SIG-M5 treated with dmso at 0.1 percent for 504 hours (cell line): Measurements from ENCODE around the gene SLX4IP.
A peak's percentile ranks its signal among the peaks of the same experiment; 100 is the strongest.

Experiments
- DNase-seq: peaks from one replicate; lab custom pipeline; 2025; ENCODE audit not compliant: unreplicated experiment; lab: John Stamatoyannopoulos, UW

SLX4IP gene

DNA sequence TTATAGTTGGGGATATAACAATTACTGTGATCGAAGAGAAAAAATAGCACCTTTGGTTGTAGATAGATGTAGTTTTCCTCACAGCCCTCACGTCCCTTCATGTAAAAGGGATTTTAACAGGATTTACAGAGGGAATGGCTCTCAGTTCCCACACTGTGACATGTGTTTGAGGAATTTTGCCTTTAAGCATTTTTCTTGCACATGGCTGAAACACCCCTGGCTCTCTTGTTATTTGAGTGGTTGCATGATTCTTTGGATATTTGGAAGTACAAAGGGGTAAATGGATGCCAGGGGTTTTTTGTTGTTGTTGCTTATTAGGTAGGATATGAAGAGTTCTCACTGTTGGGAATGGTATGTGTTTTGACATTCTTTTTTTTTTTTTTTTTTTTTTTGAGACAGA, 190.5 kb downstream of the SLX4IP start:
- no peak for DNase-seq

DNA sequence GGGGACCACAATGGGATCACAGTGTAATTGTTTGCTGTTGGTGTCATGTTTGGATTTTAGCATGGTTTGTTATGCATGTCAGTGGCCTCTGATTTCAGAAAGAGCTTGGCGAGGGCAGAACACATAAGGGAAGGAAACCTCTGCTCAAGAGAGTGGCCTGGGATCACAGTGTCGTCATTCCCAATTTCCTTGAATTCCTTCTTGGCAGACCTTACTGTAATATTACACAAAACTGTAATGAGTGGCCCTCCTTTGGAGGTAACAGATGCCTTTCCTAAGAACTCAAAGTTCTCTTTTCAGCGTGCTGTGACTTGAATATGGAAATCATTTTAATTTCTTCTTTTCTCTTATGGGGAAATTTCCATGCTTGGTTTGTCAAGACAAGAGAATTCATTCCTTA, 191.8 kb downstream of the SLX4IP start:
- no peak for DNase-seq

- no peak for DNase-seq
These were observed 195.0 kb downstream of the SLX4IP start for GRCh38 chr20:10629946-10630650.

- DNase-seq: no peak
These were observed 196.0 kb downstream of the SLX4IP start for GRCh38 chr20:10631126-10631525.

DNA sequence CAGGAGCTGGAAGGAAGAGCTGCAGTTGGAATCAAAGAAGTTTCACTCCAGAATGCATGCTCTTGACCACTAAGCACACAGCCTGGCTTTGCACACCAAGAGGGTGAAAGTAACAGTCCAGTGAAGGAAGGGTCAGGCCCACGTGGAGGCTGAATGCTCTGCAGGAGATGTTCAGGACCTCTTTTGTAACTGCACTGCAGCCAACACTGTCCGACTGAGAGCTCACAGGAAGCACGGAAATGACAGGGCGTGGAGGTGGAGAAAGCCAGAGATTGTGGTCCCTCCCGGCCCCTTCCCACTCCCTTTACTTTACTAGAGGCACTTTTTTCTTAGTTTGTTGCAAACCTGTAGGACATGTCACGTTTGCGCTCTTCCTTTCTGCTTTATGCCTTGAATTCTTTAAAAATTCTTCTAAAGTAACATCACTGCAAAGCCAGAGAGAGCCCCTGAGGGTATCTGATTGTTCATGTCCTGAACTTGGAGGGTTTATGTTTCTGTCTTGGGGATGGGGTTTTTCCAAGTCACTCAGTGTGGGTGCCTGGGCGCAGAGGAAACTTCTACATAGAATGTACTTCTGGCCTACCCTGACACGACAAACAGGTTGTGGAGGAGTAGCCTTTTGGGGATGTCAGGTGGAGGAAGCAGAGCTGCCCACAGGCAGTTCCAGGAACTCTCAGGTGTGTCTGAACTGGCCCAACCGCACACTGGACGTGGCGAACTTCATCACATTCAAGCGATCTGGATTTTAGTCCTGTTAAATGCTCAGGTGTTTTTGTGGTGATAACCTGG, 197.8 kb downstream of the SLX4IP start:
- no peak for DNase-seq

DNA sequence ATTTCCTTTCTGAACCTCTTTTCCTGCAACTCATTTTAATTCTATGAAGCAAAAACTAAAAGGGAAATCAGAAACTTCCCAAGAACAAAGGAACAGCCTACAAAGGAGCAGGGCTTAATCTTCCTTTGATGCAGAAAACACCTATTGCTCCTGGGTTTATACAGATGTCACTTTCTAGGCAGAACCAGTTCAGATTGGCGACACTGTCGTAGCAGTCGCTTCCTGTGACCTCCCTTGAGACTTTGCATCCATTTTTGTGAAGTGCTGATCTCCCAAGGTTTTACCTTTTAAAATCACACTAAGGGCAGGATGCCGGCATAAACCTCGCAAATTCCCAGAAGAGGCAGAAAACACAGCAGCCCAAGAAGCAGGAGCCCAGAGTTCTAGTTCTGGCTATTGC, 198.6 kb downstream of the SLX4IP start:
- DNase-seq: no peak

DNA sequence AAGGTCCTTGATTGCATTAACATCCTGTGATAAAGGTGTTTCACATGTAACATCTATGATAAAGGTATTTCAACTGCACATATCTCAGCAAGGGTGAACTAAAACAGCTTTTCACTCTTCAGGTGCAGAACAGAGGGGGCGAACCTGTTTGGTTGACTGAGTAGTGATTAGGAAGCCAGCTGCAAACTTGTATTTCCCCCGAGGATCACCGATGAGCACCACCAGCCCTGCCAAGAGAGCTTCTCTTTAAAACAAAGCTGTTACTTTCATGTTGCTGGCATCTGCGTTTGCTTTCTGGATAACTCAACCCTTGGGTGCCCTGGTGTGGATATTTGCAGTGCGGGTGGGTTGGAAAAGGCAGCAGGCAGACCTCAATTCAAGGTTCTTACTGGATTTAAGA, 199.1 kb downstream of the SLX4IP start:
- no peak for DNase-seq

GRCh38 chr20:10634683-10635411, 199.7 kb downstream of the SLX4IP start:
- peak; percentile 6 for DNase-seq

- no peak for DNase-seq
These were observed 200.5 kb downstream of the SLX4IP start for GRCh38 chr20:10635476-10636208.

DNA sequence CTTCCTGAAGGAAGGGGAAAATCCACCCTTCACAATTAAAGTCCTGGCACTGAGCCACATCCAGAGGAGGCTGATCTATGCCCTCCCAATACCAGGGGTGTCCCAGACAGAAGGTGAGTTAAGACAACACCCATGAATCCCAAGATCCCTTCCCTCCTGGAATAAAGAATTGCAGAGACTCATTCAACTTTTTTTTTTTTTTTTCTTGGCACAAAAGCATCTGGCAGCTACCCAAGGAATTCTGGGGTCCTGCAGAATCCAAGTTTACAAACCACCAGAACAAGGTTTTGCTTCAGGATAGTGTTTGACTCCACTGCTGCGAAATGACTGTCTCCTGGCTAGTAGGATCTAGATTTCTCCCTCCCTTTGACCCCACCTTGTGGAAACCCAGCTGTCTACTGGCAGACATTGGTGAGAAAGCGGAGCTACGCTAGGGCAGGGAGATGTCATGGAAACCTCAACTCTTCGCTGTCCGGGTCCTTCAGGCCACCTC, 201.3 kb downstream of the SLX4IP start:
- no peak for DNase-seq

GRCh38 chr20:10637031-10637559, 202.0 kb downstream of the SLX4IP start:
- DNase-seq: no peak

DNA sequence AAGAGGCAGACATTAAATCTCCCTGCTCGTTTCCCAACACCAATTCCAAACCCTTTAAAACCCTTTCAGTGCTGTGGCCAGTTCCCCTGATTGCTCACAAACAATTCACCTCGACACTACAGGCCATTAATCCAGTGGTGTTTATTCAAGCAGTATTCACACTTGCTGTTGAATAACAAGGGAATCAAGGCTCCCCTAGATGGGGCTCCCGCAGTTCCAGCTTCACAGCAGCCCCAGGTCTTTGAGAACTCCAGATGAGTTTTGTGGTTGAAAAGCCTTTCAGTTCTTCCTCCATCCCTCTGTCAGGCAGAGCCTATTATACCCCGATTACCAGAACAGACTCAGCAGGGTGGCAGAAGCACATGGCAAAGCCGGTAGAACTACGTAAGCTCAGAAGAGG, 202.5 kb downstream of the SLX4IP start:
- DNase-seq: no peak

- DNase-seq: no peak
These were observed 204.1 kb downstream of the SLX4IP start for GRCh38 chr20:10639077-10639736.

- DNase-seq: no peak
These were observed 204.8 kb downstream of the SLX4IP start for GRCh38 chr20:10639737-10640556.

- no peak for DNase-seq
These were observed 205.8 kb downstream of the SLX4IP start for GRCh38 chr20:10640897-10641296.

DNA sequence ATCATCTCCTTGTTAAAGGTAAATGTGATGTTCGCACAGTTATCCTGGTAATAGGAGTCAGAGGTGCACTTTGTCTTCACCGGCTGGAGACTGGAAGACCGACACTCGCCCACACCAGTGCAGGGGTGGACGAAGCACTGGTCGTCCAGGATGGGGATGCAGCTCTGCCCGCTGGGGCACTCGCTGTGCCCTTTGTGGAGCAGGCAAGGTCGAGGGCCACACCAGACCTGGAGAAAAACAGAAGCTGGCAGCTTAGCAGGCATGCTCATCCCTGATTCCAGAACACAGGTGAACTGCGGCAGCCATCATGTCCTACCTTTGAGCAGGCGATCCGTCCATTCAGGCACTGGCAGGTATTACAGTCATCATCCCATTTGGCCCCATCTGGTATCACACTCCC, 206.4 kb downstream of the SLX4IP start:
- DNase-seq: no peak

GRCh38 chr20:10641893-10642292, 206.8 kb downstream of the SLX4IP start:
- DNase-seq: no peak

DNA sequence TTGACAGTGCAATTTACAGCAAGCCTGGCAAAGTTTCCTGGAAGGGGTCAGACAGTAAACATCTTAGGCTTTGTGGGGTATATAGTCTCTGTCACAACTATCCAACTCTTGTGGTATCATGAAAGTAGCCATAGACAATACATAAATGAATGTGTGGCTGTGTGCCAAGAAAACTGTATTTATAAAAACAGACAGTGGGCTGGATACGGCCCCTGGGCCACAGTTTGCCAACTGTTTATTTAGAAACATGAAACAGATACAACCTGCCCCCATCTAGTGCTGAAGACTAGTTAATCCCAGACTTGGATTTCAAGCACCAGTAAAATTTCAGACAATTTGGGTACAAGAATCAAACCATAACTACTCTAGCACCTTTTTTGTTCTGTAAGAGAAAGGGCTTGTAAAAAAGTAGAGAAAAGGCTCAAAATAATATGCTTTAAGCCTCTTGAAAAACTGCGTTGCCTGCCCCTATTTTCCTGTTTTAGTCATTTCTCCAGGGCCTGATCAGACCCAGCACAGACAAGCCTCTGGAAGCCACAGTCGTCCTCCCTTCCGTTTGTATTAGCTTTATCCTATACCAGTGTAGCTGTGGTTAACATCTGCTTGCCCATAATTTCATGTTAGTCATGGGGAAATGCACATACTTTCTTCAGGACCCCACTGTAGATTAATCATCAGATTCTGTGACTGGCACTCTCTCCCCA, 207.9 kb downstream of the SLX4IP start:
- DNase-seq: no peak

GRCh38 chr20:10643560-10643873, 208.4 kb downstream of the SLX4IP start:
- no peak for DNase-seq
